Activated CD4-positive, CD25-positive, alpha-beta regulatory T cell treated with anti-CD3 and anti-CD28 coated beads, Interleukin-2, amount 50 U/mL, for 16 hours (primary cell): ENCODE results near the gene NRROS.
A peak's percentile ranks its signal among the peaks of the same experiment; 100 is the strongest.

ENCODE experiments used
- DNase-seq: peaks from one replicate; pipeline ENCODE4 v3.0.0-alpha.2; 2020; ENCODE audit warnings: low read depth, low spot score

The NRROS gene

GRCh38 chr3:196684548-196685407 lies 45.3 kb downstream of the NRROS start:
- peak; percentile 28 for DNase-seq

DNA sequence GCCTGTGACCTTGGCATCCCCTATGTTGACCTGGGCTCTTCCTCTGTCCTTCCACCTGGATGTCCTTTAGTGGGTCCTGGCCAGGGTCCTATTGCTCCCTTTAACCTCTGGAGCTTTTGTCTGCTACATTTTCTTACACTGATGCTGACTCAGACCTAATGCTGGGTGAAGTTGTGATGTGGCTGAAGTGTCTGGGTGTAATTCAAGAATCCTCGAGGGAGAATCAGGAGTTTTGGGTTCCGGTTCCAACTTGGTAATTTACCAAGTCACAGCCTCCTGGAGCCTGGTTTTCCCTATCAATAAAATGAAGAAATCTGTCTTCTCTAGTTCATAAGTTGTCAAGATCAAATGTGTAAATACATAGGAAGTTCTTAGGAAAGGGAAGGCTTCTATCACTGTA lies 46.9 kb downstream of the NRROS start:
- DNase-seq: no peak

- no peak for DNase-seq
Measured at GRCh38 chr3:196688349-196688748, 48.9 kb downstream of the NRROS start.

DNA sequence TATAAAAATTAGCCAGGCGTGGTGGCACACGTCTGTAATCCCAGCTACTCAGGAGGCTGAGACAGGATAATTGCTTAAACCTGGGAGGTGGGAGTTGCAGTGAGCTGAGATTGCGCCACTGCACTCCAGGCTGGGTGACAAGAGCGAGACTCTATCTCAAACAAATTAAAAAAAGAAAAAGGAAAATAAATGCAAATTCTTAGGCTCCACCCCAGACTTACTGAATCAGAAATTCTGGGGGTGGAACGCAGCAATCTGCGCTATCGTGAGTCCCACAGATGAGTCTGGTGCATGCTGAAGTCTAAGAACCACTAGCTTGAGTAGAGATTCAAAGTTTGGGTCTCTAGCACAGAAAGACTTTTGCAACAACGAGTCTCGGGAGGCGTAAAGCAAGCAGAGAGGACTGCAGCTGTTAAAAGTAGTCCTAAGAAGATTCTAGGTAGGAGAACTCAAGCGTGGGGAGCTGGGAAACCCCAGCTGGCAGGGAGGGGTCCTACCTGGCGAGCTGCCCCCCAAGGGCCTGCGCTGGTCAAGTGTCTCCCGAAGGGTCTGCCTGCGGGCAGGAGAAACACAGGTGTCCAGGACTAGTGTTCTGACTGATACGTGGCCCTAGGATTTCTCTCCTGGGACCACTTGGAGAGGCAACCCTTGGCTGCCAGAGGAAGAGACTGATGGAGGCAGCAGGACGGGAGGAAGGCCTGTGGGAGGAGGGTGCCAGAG lies 50.6 kb downstream of the NRROS start:
- no peak for DNase-seq

DNA sequence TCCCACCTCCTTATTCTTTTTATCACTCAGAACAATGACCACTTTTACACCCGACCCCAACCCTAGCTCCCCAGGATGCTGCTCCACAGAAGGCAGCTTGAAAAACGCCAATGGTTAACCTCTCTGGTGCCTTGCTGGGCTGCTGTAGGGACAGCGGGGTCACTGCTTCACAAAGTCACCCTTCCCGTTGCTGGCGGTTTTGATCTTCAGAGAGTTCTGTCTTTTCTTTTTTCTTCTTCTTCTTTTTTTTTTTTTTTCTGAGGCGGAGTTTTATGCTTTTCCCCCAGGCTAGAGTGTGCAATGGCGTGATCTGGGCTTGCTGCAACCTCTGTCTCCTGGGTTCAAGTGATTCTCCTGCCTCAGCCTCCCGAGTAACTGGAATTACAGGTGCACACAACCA lies 51.9 kb downstream of the NRROS start:
- no peak for DNase-seq

GRCh38 chr3:196694202-196694638 lies 54.7 kb downstream of the NRROS start:
- DNase-seq: no peak

GRCh38 chr3:196694941-196695848 lies 55.7 kb downstream of the NRROS start:
- no peak for DNase-seq

DNA sequence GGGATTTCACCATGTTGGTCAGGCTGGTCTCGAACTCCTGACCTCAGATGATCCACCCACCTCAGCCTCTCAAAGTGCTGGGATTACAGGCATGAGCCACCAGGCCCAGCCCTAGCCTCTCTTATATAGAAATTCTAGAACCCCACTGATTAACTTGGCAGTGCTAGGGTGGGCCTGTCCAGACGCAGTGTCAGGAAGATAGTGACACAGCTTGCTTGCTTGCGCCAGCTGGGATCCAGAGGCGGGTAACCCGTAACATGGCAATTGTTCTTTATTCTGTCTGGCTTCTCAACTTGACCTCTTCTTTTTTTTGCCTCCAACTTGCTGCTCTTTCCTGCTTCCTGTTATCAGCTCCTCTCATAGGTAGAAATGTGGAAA lies 56.3 kb downstream of the NRROS start:
- no peak for DNase-seq

- no peak for DNase-seq
Measured at GRCh38 chr3:196697270-196697669, 57.8 kb downstream of the NRROS start.

- DNase-seq: no peak
Measured at GRCh38 chr3:196699749-196700148, 60.3 kb downstream of the NRROS start.

DNA sequence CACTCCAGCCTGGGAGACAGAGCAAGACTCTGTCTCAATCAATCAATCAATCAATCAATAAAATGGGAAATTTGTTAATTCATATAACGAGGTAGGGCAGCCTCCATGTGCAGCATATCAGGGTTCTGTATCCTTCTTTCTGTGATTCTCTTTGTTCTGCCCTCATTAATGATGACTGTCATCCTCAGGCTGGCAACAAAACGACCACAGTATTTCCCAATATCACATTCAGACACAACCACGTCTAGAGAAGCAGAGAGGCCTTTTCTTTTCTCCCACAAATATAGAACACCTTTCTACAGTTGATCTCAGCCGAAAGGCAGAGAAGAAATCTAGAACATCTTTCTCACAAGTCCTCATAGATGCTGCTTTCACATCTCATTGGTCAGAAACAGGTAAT lies 61.3 kb downstream of the NRROS start:
- no peak for DNase-seq

- DNase-seq: no peak
Measured at GRCh38 chr3:196706327-196706726, 66.8 kb downstream of the NRROS start.

DNA sequence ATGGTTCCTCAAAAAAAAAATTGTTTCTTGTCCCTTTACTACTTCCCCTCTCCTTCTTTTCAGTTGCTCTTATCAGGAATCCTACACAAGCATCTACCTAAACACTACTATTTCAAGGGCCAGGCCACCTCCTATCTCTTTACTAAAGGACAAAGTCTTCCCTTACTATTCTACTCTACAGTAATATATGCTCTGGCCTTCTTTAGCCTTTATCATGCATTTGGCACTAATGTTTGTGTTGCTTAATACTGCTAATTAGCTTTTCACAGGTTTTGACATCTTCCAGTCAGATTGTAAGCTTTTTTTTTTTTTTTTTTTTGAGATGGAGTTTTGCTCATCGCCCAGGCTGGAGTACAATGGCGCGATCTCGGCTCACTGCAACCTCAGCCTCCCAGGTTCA lies 67.2 kb downstream of the NRROS start:
- DNase-seq: no peak

DNA sequence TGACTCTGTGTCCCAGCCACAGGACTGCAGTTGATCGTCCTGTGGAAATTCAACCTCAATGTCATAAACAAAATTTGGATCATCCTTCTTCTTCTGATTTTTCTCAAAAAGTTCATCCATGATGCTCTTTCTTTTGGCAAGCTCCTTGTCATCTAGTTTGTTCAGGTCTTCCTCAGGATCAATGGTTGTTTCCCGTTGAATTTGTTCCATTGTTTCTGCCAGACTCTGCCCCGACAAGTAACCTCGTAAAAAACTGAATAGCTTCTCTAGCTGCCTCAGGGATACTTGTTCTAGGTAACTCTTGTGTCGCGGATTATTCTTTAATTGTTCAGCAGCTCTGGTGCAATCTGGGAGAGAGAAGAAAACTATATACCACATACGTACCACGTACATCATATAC lies 68.1 kb downstream of the NRROS start:
- no peak for DNase-seq

DNA sequence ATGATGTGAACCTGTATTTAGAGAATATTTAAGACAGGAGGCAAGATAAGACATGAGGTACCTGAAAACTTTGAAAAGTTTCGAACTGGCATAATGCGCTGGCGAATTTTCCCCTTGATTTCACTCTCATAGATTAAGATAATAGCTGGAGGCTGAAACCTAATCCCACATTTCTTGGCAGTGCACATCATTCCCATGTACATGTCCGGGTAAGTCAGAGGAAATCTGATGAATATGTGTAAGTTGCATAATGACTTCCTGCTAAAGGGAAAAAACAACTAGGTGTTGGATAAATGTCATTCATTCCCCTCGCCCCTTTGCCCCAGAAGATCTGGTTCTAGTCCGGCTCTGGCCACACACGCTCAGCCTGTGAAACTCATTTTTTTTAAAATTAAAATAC lies 69.0 kb downstream of the NRROS start:
- DNase-seq: no peak
